Mucosa of stomach (tissue), 1 donor: ENCODE results near the gene KLK3.
"Not testable (repeated sequence)": the region's sequence is repeated elsewhere in the genome, so short reads cannot be mapped to it uniquely, and the experiment has no call there.

ENCODE experiments used
- H3K27me3 ChIP-seq: one replicate; pipeline ENCODE4 v1.7.0; 2013; ENCODE audit warnings: mild to moderate bottlenecking, low read length; ENCODE audit not compliant: control insufficient read depth, insufficient read depth
- H3K36me3 ChIP-seq: one replicate; pipeline ENCODE4 v1.7.0; 2013; ENCODE audit warnings: low read length; ENCODE audit not compliant: control insufficient read depth, insufficient read depth
- H3K4me1 ChIP-seq: one replicate; pipeline ENCODE4 v1.7.0; 2013; ENCODE audit warnings: mild to moderate bottlenecking, low read length; ENCODE audit not compliant: control insufficient read depth, insufficient read depth
- H3K4me3 ChIP-seq: one replicate; pipeline ENCODE4 v1.7.0; 2013; ENCODE audit warnings: low read length
- H3K9ac ChIP-seq: one replicate; pipeline ENCODE4 v1.7.0; 2013; ENCODE audit warnings: mild to moderate bottlenecking, low read length, moderate library complexity
- H3K9me3 ChIP-seq: one replicate; pipeline ENCODE4 v1.7.0; 2013; ENCODE audit warnings: mild to moderate bottlenecking, low read length, moderate library complexity; ENCODE audit not compliant: control insufficient read depth
- donor health status: Pancreatic carcinoma.

KLK3 gene

GRCh38 chr19:50854636-50855410, at the start of gene KLK3:
Gene KLK3 (plus strand): TSS chr19:50854915. CDS start chr19:50854956, 41 bp downstream.
- peaks cover 8% of the 10 kb centered on the region for H3K27me3 ChIP-seq
- no peaks in the 10 kb centered on the region for H3K36me3 ChIP-seq
- no peaks in the 10 kb centered on the region for H3K4me1 ChIP-seq
- no peak within 1 kb of the TSS for H3K9ac ChIP-seq
- no peak within 1 kb of the TSS for H3K4me3 ChIP-seq
- no peaks in the 10 kb centered on the region for H3K9me3 ChIP-seq

GRCh38 chr19:50808856-50809255, 45.9 kb upstream of the KLK3 start:
- Histone ChIP-seq H3K36me3 (no peaks in the 10 kb centered on the region), H3K27me3 (no peaks in the 10 kb centered on the region), H3K9me3 (no peaks in the 10 kb centered on the region), H3K9ac (no peak overlapping the region), H3K4me1 (peaks cover 5% of the 10 kb centered on the region), H3K4me3 (no peak overlapping the region)

DNA sequence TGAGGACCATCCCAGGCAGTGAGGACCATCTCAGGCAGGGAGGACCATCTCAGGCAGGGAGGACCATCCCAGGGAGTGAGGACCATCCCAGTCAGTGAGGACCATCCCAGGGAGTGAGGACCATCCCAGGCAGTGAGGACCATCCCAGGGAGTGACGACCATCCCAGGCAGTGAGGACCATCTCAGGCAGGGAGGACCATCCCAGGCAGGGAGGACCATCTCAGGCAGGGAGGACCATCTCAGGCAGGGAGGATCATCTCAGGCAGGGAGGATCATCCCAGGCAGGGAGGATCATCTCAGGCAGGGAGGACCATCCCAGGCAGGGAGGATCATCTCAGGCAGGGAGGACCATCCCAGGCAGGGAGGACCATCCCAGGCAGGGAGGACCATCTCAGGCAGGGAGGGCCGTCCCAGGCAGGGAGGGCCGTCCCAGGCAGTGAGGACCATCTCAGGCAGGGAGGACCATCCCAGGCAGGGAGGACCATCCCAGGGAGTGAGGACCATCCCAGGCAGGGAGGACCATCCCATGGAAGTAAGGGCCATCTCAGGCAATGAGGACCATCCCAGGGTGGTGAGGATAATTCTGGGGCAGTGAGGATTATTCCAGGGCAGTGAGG, 43.0 kb upstream of the KLK3 start:
- H3K4me1 ChIP-seq, H3K36me3 ChIP-seq, H3K9me3 ChIP-seq, H3K27me3 ChIP-seq, H3K4me3 ChIP-seq, H3K9ac ChIP-seq: not testable (repeated sequence)

DNA sequence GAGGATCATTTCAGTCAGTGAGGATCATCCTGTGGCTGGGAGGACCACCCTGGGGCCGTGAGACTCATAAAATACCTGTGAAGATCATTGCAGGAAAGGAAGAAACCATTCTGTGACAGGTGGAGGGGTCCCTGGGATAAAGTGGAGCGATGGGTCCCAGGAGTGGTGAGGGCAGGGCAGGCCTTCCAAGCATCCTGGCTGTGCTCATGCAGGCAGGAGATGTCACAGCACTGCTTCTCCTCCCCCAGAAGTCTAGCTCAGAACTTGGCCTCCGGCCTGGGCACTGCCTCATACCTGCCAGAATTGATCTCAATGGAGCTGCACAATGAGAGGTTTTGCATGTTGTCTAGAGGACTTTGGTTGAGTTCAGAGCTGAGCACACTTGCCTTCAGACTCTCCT, 42.2 kb upstream of the KLK3 start:
- no peaks in the 10 kb centered on the region for H3K27me3 ChIP-seq

GRCh38 chr19:50814883-50815282, 39.8 kb upstream of the KLK3 start:
- peaks cover 10% of the 10 kb centered on the region for H3K4me1 ChIP-seq
- H3K4me3 ChIP-seq = no peak overlapping the region
- H3K27me3 ChIP-seq = peaks cover 15% of the 10 kb centered on the region
- H3K36me3 ChIP-seq = no peaks in the 10 kb centered on the region
- no peaks in the 10 kb centered on the region for H3K9me3 ChIP-seq
- H3K9ac ChIP-seq = no peak overlapping the region

More for the DNA sequence above, 42.2 kb upstream of the KLK3 start:
- H3K4me1 ChIP-seq = no peaks in the 10 kb centered on the region
- no peak overlapping the region for H3K9ac ChIP-seq
- H3K9me3 ChIP-seq = no peaks in the 10 kb centered on the region
- H3K36me3 ChIP-seq = no peaks in the 10 kb centered on the region
- no peak overlapping the region for H3K4me3 ChIP-seq

GRCh38 chr19:50815439-50815838, 39.3 kb upstream of the KLK3 start:
- no peak overlapping the region for H3K9ac ChIP-seq
- no peaks in the 10 kb centered on the region for H3K36me3 ChIP-seq
- no peaks in the 10 kb centered on the region for H3K9me3 ChIP-seq
- no peak overlapping the region for H3K4me3 ChIP-seq
- peaks cover 21% of the 10 kb centered on the region for H3K27me3 ChIP-seq
- H3K4me1 ChIP-seq = peaks cover 15% of the 10 kb centered on the region

- H3K27me3 ChIP-seq = peaks cover 43% of the 10 kb centered on the region
- H3K36me3 ChIP-seq = no peaks in the 10 kb centered on the region
- H3K9me3 ChIP-seq = no peaks in the 10 kb centered on the region
- no peak overlapping the region for H3K9ac ChIP-seq
- H3K4me3 ChIP-seq = no peak overlapping the region
- H3K4me1 ChIP-seq = peaks cover 38% of the 10 kb centered on the region
These were observed 36.5 kb upstream of the KLK3 start for GRCh38 chr19:50817941-50818858.

DNA sequence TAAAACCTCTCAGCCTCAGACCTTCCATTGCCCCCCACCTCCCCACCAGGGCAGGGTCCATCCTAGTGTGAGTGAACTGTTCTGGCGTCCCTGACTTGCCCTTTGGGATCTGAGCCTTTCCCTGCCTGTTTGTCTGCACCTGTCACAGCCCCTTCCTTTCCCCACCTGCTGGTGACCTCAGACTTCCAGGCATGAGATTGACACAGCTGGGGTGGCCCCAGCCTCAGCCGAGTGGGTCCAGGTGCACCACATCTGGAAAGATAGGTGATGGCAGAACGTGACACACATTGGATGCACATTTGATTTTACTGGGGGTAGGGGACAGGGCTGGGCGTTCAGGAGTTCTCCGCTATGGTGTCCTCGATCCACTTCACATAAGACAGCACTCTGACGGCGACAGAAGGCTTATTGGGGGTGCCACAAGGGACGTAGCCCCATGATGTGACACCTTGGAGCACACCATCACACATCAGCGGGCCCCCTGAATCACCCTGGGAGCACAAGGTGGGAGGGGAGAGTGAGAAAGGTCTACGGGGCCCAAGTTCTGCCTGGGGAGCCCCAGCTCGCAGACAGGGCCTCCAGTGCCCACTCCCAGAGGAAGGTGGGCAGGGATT, 35.7 kb upstream of the KLK3 start:
- no peak overlapping the region for H3K9ac ChIP-seq
- no peak overlapping the region for H3K4me3 ChIP-seq
- H3K9me3 ChIP-seq = no peaks in the 10 kb centered on the region
- H3K27me3 ChIP-seq = peaks cover 44% of the 10 kb centered on the region
- peaks cover 46% of the 10 kb centered on the region for H3K4me1 ChIP-seq
- no peaks in the 10 kb centered on the region for H3K36me3 ChIP-seq

DNA sequence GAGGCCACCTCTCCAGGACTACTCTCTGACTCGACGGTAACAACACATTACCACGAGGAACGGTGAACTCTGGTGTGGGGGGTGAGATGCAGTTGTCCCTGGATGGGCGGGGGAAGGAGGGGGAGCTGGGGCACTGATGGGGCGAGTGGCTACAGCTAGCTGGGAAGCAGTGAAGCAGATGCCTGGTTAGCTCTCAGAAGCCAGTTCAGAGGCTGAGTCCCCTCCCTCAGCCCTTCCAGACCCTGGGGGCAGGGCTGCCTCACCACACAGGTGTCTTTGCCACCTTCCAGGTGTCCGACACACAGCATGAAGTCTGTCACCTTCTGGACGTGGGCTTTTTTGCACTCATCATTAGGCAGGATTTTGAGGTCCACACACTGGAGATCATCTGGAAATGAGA, 35.1 kb upstream of the KLK3 start:
- Histone ChIP-seq H3K36me3 (no peaks in the 10 kb centered on the region), H3K9ac (no peak overlapping the region), H3K27me3 (peaks cover 44% of the 10 kb centered on the region), H3K4me3 (no peak overlapping the region), H3K9me3 (no peaks in the 10 kb centered on the region), H3K4me1 (peaks cover 52% of the 10 kb centered on the region)

GRCh38 chr19:50820086-50820485, 34.6 kb upstream of the KLK3 start:
- Histone ChIP-seq H3K9me3 (no peaks in the 10 kb centered on the region), H3K27me3 (peaks cover 44% of the 10 kb centered on the region), H3K9ac (no peak overlapping the region), H3K4me1 (peaks cover 52% of the 10 kb centered on the region), H3K36me3 (no peaks in the 10 kb centered on the region), H3K4me3 (no peak overlapping the region)

GRCh38 chr19:50820549-50821247, 34.0 kb upstream of the KLK3 start:
- H3K4me3 ChIP-seq = no peak overlapping the region
- peaks cover 44% of the 10 kb centered on the region for H3K27me3 ChIP-seq
- no peaks in the 10 kb centered on the region for H3K9me3 ChIP-seq
- no peaks in the 10 kb centered on the region for H3K36me3 ChIP-seq
- peaks cover 52% of the 10 kb centered on the region for H3K4me1 ChIP-seq
- H3K9ac ChIP-seq = no peak overlapping the region
